ENCODE measurements around the gene RNASE12. TPM values are rescaled to one million over a fixed set of nuclear protein-coding genes. Genes with fewer than 3 reads are reported as not detected.

The RNASE12 gene
- total and polyA plus RNA-seq, 2 donors (not counting 3 experiments of a cell fraction or from before 2014, with no cell fraction given) = not detected

DNA sequence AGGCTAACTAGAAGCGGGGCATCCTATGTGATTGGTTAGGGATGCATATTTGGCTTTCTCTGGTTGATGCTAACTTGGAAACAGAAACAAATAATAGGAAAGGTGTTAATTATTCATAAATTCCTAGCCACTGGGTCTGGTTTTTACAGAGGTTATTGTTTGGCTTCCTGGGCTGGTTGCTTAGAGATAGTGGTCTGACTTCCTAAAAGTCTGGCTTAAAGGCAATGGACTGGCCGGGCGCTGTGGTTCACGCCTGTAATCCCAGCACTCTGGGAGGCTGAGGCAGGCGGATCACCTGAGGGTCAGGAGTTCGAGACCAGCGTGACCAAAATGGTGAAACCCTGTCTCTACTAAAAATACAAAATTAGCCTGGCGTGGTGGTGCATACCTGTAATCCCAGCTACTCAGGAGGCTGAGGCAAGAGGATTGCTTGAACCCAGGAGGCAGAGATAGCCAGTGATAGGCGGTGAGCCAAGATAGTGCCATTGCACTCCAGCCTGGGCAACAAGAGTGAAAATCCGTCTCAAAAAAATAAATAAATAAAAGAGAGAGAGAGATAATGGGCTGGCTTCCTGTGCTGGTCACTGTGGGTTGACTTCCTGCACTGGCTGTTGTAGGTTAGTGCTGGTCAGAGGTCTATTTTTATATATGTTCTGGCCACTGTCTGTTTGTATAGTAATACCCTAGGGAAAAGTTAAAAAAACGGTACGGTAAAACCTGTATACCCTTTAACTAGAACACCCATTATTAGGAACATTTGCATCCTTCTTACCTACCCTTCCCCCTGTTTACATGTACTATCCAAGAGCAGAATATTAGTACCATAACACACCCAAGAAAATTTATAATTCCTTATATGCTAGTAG lies 26.2 kb upstream of the RNASE12 start:
- intact Hi-C loops (cut with micrococcal nuclease) = no loop called here
- no peaks in the 10 kb centered on the region for H4K20me1 ChIP-seq (replicated peaks; ENCODE audit: control insufficient read depth, extremely low read depth, insufficient read depth, low read length)
- dilution Hi-C loops (cut with MboI; ENCODE audit: extremely low pct_ligation_motif_present, low sequenced_read_pairs) = no loop called here
- no peaks in the 10 kb centered on the region for H3K79me2 ChIP-seq (ENCODE audit: control insufficient read depth, insufficient read depth, low read length)
- FAIRE-seq (no peak), DNase-seq (ENCODE audit: low read depth, low spot score) (no peak)
- no peaks in the 10 kb centered on the region for H3K9me1 ChIP-seq (replicated peaks; ENCODE audit: control insufficient read depth, extremely low read depth, insufficient read depth, low read length)
- ChIA-PET POLR2A (no interaction called here), CTCF (interaction anchor here (0.8 kb wide), 1 partner anchor 74 kb away, joined by 3 read pairs; no protein-coding TSS in a partner anchor)
- H3K9ac ChIP-seq (replicated peaks; ENCODE audit: extremely low read depth, insufficient read depth, low read length) = no peak overlapping the region
- TF ChIP-seq MYC (IDR thresholded peaks at IDR 0.05; ENCODE audit: low read depth, low read length) (no peak), POLR2AphosphoS5 (IDR thresholded peaks at IDR 0.05; ENCODE audit: insufficient read depth, low read depth, low read length) (no peak), GATA2 (IDR thresholded peaks at IDR 0.05; ENCODE audit: insufficient read depth, insufficient read length, low read depth, low read length) (no peak), JUN (IDR thresholded peaks at IDR 0.05; ENCODE audit: borderline replicate concordance, insufficient read depth, insufficient read length, low read depth) (no peak), EZH2 (IDR thresholded peaks at IDR 0.05; ENCODE audit: borderline replicate concordance, low read depth, low read length, severe bottlenecking) (no peak), FOS (IDR thresholded peaks at IDR 0.05; ENCODE audit: borderline replicate concordance, insufficient read depth, low read length) (no peak), POLR2A (IDR thresholded peaks at IDR 0.05; ENCODE audit: low read depth, low read length) (no peak)
- TF ChIP-seq, protein P1, sequence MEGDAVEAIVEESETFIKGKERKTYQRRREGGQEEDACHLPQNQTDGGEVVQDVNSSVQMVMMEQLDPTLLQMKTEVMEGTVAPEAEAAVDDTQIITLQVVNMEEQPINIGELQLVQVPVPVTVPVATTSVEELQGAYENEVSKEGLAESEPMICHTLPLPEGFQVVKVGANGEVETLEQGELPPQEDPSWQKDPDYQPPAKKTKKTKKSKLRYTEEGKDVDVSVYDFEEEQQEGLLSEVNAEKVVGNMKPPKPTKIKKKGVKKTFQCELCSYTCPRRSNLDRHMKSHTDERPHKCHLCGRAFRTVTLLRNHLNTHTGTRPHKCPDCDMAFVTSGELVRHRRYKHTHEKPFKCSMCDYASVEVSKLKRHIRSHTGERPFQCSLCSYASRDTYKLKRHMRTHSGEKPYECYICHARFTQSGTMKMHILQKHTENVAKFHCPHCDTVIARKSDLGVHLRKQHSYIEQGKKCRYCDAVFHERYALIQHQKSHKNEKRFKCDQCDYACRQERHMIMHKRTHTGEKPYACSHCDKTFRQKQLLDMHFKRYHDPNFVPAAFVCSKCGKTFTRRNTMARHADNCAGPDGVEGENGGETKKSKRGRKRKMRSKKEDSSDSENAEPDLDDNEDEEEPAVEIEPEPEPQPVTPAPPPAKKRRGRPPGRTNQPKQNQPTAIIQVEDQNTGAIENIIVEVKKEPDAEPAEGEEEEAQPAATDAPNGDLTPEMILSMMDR (IDR thresholded peaks at IDR 0.05; ENCODE audit: extremely low read depth in 1 of 2, insufficient read depth in 1 of 2, low read depth in 1 of 2, low read length in 2 of 2) = no peak
- TF ChIP-seq, protein P2, sequence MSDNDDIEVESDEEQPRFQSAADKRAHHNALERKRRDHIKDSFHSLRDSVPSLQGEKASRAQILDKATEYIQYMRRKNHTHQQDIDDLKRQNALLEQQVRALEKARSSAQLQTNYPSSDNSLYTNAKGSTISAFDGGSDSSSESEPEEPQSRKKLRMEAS (IDR thresholded peaks at IDR 0.05; ENCODE audit: insufficient read depth, insufficient read length) = no peak
- H3K36me3 ChIP-seq (ENCODE audit: control insufficient read depth in 2 of 2, extremely low read depth in 1 of 2, insufficient read depth in 2 of 2, low read length in 2 of 2) = no peaks in the 10 kb centered on the region
- H3K27me3 ChIP-seq (ENCODE audit: control insufficient read depth in 2 of 2, insufficient read depth in 2 of 2, low read length in 2 of 2) = peaks cover 4 to 5% of the 10 kb centered on the region in 2 experiments
- no peak overlapping the region for H3K4me3 ChIP-seq (replicated peaks in 1 of 3; ENCODE audit: insufficient read depth in 1 of 3, low read depth in 1 of 3, low read length in 3 of 3)
- no peaks in the 10 kb centered on the region for H3K9me3 ChIP-seq (replicated peaks; ENCODE audit: control insufficient read depth, insufficient read depth, low read length)
- no TSS peak for BruUV-seq (replicated peaks)
- no peak overlapping the region for H2AFZ ChIP-seq (ENCODE audit: low read depth, low read length)
- H3K27ac ChIP-seq (ENCODE audit: insufficient read depth, low read depth, low read length) = no peak overlapping the region
- H3K4me1 ChIP-seq (ENCODE audit: control insufficient read depth, extremely low read depth, insufficient read depth, low read length) = peaks cover 7% of the 10 kb centered on the region
- H3K4me2 ChIP-seq (ENCODE audit: insufficient read depth, low read length) = no peak overlapping the region
